ENCODE results near the gene TBC1D16.

TBC1D16 gene

DNA sequence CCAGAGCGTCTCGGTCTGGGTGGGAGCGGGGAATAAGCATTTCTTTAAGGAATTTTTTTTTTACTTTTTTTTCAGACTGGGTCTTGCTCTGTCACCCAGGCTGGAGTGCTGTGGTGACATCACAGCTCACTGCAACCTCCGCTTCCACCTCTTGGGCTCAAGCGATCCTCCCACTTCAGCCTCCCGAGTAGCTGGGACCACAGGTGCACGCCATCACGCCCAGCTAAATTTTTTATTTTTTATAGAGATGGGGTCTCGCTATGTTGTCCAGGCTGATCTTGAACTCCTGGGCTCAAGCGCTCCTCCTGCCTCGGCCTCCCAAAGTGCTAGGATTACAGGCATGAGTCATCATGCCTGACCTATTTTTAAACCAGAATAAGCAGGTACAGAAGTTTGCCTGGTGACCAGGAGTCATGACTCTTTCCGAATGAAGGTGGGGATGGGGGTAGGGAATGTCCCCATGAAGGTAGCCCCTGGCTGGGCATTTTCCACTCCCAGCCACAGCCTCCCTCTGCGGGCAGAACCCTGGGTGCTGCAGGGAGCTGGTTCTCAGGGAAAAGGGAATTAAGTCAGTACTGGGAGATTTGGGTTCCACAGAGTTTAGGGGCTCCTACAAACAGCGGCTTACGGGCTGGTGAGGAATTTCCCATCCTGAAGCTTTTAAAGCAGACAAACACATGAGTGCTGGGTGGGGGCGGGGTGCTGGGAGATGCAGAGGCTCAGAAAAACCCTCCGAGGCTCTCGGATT is 48.3 kb downstream of the TBC1D16 start:
- DNase-seq (ENCODE audit: low read depth) = no peak

DNA sequence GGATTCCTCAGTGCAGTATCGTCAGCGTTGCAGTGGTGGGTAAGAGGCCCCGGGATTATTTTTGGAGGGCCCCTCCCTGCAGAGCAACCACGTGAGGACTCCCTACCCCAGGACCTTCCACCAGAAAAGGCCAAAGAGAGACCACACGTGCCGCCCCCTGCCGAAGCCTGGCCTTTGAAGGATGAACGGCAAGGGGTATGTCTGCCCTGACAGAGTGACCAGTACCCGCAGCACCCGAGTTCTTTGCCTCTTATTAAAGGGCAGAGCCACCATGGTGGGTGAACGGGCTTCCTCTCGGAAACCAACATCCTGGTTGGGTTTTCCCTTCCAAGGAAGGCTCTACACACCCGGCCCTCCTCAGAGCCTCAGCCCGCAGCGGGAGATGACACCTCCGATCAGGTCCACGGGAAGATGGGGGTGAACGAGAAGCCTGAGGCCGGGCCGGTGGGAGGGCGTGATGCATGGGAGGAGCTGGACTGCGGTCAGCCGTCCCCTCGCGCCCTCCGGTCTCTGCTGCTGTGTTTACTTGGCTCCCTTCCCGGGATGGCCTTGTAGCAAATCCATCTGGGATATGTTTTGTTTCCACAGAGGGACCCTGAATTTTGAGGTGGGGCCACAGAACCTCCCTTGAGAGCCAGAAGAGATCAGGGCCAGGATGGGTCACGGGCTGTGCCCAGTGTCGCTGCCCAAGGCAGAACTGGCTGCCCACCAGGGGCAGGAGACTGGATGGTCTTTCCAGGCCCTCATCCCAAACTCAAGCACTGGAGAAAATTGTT is 49.1 kb downstream of the TBC1D16 start:
- no peak for DNase-seq (ENCODE audit: low read depth)

DNA sequence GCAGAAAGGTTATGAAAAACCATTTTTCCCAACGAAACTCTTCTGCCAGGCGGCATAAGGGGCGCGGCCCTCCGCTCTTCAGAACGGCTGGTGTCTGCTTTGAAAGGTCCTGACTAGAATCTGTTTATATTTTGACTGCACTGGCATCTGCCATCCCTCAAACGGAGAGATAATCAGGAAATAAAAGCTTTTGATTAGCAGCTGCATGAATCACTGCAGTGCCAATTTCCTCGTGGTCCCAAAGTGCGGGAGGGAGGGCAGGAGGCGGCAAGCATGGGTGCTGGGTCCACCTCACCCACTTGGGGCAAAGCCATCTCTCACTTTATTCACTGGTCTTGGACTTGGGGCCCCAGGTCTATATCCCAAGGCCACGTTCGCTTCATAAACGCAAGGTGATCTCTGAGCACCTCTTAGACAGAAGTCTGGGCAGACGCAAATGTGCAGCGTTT is 49.7 kb downstream of the TBC1D16 start:
- no peak for DNase-seq (ENCODE audit: low read depth)

DNA sequence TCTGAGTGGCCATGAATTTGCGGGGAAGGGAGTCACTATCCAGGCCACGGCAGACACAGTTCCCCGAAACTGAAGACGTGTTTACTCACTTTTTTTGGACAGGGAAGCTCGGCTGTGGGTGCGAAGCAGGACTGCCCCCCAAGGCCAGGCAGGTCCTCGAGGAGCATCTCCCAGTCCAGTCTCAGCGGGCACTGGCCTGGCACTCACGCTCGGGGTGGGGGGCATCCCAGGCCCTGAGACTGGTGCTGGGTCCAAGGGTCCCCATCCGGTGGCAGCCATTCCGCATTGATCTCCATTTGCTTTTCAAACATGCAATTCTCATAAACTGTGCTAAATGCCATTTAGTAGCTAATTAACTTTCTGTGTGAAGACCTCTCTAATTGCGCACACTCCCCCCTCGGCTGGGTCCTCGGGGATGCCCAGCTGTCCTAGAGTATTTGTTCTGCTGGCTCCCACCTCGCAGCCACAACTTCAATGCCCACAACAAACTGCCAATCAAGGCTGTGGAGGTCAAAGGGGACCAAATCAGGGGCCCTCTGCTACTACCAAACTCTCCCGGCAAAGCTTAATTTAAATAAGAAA is 50.2 kb downstream of the TBC1D16 start:
- DNase-seq (ENCODE audit: low read depth) = no peak

DNA sequence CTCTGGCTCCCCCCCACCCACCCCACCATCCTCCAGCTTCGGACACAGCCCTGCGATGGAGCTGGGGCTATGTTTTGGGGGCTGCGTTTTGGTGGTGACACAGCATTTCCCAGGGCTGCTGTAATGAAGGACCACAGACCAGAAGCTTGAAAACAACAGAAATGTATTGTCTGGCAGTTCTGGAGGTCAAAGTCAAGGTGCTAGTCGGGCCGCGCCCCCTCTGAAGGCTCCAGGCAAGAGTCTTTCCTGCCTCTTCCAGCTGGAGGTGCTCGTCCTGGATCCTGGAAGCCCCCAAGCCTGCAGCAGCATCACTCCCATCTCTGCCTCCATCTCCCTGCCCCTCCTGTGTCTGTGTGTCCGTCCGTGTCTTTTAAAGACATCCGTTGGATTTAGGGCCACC is 50.8 kb downstream of the TBC1D16 start:
- DNase-seq (ENCODE audit: low read depth) = no peak

DNA sequence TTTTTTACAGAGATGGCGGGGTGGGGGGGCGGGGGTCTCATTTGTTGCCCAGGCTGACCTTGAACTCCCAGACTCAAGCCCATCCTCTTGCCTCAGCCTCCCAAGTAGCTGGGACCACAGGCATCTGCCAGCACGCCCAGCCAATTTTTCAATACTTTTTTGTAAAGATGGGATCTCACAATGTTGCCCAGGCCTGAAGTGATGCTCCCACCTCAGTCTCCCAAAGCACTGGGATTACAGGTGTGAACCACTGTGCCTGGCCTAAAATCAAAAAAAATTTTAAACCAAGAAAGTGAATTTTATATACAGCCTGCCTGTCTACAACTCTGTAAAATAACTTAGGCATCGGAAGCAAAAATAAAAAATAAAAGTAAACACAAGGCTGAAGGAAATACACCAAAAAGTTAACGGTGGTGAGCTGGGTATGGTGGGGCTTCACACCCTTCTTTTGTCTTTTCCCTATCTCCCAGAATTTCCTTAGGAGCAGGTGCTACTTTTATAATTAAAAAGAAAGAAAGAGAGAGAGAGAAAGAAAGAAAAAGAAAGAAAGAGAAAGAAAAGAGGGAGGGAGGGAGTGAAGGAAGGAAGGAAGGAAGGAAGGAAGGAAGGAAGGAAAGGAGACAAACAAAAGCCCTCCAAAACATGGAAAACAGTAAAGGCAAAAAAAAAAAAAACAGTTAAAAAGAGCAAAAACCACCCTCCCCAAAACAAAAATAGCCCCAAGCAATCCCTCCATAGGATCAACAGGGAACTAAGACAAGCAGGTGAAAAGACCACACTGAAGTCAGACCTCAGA is 51.4 kb downstream of the TBC1D16 start:
- no peak for DNase-seq (ENCODE audit: low read depth)

DNA sequence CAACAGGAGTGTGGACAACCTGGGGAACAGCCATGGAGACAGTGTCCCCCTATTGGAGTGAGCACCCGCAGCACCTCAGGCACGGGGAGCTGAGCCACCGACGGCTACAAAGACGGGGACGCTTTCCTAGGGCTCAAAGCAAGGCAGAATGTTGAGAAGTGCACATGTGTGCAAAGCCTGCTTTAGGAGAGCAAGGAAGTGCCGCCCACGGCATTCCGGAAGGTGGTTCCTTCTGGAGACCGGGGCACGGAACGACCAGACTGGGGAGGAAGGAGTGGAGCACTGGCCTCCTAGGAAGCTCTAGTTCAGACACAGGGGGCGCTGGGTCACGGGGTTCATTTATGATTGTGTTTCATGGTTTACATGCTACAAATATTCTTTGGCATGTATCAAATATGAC is 52.2 kb downstream of the TBC1D16 start:
- no peak for DNase-seq (ENCODE audit: low read depth)

DNA sequence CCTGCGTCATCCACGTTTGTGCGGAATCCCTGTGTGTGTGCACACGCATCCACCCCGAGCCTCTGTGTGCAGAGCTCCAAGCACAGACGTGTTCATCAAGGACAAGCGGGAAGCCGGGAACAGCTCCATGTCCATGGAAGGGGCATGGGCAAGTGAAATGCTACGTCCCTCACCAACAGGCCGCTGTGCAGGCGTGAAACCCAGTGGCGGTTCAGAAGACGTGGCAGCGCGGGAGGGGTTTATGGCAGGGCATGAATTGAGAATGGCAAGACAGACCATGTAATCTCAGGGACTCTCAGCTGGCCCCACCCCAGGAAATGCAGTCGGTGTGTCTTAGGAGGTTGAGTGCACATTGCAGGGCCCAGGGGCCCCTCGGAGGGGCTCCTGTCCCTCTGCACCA is 52.7 kb downstream of the TBC1D16 start:
- no peak for DNase-seq (ENCODE audit: low read depth)

DNA sequence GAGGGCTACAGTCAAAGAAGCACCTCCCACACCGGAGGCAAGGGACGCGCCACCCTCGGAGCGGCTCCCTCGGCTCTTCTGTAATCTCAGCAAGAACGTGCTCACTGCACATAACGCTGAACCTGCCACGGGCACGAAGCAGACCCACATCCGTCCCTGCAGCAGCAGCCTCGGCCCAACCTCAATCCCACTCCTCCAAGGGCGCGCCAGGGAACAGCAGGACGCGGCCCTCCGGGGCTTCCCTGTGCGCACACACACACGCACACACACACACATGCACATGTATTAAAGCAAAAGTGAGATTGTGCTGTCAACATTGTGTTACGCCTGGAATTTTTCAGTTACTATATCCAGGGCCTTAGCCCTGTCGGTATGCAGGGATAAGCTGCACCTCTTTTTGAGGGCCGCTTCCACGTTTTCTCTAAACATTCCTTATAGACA is 54.0 kb downstream of the TBC1D16 start:
- no peak for DNase-seq (ENCODE audit: low read depth)

DNA sequence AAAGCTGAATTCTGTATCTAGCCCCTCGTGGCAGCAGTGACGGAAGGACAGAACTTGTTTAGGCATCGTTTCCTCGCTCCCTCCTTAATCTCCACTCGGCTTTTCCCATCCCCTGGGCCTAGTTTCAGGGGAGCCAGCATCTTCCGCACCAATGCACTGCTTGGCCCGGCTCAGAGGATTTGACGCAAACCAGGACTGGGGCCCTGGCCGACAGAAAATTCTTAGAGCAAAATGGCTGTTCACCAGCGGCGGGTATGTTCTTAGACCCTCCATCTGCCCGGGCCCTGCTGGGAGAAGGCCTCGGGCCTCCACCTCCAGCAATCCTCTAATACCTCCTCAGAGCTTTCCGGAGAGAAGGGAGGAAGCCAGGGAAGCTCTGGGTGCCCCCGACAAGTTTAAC is 54.6 kb downstream of the TBC1D16 start:
- DNase-seq (ENCODE audit: low read depth) = no peak

DNA sequence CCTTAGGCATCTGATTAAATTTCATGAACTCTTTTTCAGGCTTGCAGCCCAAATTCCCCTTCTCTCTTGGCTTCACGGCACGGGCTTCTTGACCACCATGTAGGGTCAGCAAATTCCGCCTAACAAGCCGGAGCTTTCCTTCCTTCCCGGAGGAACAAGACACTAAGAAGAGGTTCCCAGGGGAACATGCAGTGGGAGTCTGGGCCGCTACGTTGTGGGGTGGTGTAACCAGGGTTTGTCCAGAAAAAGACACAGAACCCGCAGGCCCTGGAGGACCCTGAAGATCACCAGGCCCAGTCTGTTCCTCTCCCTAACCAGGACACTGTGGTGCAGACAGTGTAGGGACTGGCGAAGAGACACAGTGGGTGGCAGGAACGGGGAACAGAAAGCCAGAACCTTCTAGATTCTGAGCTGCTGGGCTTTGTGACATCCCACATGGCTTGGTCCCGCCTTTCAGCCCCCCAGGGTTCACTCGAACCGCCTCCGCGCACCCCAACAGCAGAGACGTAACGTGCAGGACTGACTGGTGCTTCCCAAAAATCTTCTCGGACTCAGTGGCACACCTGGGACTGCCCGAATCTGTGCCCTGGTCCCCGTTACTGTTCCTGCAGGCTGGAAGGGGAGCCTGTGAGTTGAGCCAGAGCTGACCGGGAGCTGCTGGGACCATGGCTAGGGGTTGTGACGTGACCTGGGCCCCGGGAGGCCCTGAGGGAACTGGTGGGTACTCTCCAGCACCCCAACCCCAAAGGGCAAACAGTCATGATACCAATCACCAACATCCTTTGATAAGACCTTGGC is 55.2 kb downstream of the TBC1D16 start:
- no peak for DNase-seq (ENCODE audit: low read depth)

DNA sequence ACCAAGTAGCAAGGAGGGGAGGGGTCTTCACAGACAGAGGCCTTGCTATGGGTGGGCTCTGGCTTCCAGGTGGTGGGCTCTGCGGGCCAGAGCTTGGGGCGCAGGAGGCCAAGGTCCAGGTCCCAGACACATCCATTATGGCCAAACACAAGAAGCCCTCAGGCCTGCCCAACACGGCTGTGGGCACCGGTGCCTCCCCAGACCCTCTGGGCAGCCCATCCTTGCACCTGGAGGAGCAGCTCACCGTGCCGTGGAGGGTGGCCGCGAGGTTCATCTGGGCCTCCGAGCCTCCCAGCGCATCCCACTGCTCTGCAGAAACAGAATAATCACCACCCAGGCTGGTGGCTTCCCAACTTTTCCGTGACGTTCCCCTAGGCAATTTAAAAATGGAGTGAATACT is 55.9 kb downstream of the TBC1D16 start:
- no peak for DNase-seq (ENCODE audit: low read depth)

DNA sequence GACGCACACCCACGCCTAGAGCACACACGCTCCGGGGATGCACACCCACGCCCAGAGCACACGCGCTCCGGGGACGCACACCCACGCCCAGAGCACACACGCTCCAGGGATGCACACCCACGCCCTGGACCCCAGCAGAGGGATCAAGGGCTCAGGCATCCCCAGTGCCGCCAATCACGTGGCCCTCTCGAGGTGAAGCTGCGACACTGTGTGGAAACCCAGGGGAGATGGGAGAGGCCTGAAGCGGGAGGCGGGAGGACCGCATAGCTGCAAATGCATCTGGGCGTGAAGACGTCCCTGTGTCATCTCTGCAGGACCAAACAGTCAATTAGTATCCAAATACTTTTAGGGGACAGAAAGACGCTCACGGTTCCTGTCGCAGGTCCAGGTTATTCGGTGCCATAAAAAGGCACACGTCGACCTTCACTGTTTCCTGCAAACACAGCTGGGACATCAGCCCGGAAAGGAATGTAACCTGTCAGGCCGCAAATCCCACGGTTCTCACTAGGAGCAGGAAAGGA is 56.4 kb downstream of the TBC1D16 start:
- no peak for DNase-seq (ENCODE audit: low read depth)

DNA sequence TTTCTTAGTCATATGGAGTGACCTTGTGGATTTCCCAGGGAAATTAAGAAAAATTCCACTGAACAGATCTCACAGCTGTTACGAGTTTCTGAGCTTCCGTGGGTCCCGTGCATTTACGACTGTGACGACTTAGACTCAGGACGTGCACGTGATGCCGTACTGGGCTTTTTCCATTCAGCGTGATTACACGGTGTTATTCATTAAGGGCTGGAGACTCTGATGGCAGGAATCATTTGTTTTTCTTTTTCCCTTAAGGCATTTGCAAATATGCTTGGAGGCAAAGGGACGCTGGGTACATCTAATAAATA is 57.2 kb downstream of the TBC1D16 start:
- DNase-seq (ENCODE audit: low read depth) = no peak

DNA sequence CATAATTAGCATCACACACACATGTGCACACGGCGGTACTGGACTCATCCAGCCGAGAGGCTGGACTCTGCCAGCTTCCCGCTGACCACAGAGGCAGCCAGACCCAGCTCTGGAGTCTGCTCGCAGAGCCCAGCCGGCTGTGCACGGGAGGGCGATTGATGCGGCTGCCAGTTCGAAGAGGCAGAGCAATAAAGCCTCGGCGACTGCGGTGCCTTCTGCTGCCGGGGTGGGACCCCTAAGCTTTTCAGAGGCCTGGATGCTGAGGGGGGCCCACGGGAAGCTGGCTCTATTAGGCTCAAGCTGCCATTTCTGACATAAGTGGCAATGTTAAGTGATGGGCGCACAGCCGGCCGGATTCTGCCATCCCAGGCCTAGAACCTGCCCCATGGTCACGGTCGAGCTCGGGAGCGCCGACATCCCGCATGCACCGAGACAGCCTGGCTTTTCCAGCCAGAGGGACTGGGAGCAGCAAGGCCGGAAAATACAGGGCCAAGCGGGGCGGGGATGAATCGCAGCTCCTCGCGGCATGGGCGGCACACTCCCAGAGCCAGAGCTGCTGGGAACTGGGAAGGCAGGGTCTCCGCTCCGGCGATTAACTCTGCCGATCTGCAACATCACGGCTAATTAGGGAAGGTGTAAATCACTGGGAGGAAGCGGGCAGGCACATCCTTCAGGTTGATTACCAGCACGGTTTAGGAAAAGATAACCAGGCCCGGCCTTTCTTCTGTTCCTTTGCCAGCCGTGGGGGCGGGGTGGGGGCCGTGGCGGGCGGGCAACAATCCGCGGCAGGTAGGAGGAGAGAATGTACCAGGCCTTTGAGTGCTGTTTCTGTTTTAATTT is 57.7 kb downstream of the TBC1D16 start:
- DNase-seq (ENCODE audit: low read depth) = no peak

DNA sequence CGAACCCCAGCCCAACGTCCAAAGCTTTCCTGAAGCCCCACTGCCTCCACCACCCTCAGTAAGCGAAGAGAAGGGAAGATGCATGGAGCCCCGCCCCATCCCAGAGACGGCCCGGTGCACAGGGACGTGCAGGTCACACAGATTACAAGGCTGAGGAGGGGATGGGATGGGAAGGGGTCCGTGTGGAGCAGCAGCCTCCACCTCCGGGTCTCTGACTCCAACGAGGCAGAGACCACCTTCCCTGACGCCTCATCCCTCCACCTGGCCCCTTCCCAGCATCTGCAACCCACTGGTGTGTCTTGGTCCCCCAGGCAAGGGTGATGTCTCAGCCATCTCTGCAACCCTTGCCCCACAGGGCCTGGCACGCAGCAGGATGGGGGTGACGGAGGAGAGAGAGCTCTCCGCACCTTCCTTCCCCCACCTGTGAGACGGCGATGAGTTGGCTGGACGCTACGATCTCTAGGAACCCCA is 58.5 kb downstream of the TBC1D16 start:
- no peak for DNase-seq (ENCODE audit: low read depth)

DNA sequence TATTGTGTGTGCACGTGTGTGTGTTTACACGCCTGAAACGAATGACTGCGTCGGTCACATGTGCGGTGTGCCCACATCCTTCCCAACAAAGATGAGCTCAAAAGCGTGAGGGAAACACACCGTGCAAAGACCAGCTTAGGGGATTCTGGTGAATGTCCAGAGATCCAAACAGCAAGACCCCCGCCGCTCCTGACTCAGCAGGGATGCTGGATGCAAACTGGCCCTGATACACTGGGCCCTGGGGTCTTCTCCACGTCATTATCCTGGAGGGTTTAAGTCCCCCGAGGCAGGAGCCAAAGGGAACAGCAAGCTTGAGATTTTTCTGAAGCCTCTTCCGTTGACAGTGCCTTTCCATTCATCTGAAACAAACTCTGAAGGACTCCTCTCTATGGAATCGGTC is 59.2 kb downstream of the TBC1D16 start:
- no peak for DNase-seq (ENCODE audit: low read depth)

DNA sequence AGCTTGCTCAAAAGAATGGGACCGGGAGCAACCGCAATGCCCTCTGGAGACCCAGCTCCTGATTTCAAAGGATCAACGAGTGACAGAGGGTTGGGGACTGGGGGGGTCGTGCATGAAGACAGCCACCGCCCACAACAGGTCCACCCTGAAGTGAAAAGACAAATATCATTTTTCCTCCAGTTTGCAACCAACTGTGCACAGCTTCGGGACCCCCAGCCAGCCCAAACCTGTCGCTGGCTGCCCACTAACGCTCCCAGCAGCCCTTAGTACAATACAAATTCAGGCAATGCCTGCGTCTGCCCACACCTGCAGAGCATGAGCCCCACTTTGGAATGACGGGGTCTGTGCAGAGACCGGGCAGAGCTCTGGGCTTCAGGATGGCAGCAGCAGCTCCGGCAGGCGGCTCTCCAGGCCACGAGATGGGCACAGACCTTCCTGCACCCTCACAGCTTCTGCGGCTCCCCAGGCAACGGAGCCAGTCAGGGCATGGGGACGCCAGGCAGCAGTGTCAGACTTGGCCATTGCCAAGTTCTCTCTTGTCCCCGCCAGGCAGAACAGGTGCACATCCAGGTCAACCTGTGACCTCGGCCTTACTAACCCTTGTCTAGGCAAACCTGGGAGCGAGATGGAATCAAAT is 60.1 kb downstream of the TBC1D16 start:
- DNase-seq (ENCODE audit: low read depth) = no peak

DNA sequence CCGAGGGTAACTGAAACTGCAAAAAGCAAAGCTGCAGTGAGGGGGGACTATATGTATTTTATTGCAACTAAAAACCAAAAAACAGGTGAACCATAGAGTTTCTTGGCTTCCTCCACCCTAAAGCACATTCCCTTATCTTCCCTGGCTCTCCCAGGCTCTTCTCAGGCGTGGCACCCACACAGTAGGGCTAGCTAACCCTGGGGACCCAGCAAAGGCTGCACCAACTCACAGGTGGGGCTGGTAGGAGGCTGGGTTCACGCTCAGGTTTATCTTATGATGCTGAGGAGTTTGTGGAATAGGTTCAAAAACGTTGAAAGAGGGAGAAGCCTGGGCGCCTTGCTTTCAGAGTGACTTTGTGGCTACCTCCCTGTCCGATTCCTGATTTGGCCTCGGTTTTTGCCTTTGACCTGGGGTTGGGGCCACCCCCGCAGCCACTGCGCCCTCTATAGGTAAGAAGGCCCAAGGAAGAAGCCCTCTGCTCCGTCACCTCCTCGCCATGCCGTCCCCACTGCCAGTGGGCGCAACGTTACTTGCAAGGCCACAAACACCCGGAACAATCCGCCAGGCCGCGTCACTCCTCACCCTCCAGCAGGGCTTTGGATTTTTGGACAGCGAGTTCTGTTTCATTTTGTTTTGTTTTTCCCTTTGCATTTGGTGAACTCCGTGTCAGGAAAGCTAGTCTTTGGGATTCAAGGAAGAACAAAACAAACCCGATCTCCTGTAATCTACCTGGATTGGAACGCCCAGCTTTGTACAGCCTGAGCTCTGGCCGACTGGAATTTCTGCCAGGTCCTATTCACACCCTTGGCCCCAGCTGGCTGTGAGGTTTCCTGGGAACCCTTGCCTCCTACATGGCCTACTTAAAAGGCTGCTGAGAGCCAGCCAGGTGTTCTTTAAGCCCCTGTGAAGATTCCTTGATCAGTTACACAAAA is 60.8 kb downstream of the TBC1D16 start:
- no peak for DNase-seq (ENCODE audit: low read depth)
